Choroid plexus epithelial cell (primary cell): ENCODE data around the gene PTPN14.
"Not testable (repeated sequence)": the region's sequence is repeated elsewhere in the genome, so short reads cannot be mapped to it uniquely, and the experiment has no call there.

Experiments
- DNase-seq: peaks from one replicate; pipeline ENCODE4 v3.0.0-alpha.2; 2010; ENCODE audit warnings: low read depth
- H3K4me3 ChIP-seq: 2 replicates; pipeline ENCODE4 v1.5.1; 2011; ENCODE audit warnings: low read depth, mild to moderate bottlenecking, control low read depth, low read length, moderate library complexity
- CTCF ChIP-seq: conservative IDR thresholded peaks from 2 replicates; pipeline ENCODE4 v1.5.1; 2011; ENCODE audit warnings: low read depth, mild to moderate bottlenecking, control low read depth, inconsistent platforms, low read length, moderate library complexity

The PTPN14 gene

GRCh38 chr1:214584805-214585766, 33.7 kb upstream of the PTPN14 start:
- TF ChIP-seq CTCF = peak; percentile 77
- DNase-seq = peak; percentile 81
- H3K4me3 ChIP-seq = no peak overlapping the region

- no peak for DNase-seq
- H3K4me3 ChIP-seq = no peak overlapping the region
- no peak for TF ChIP-seq CTCF
Measured at GRCh38 chr1:214583824-214584554, 32.6 kb upstream of the PTPN14 start.

GRCh38 chr1:214583113-214583512, 31.7 kb upstream of the PTPN14 start:
- DNase-seq = no peak
- TF ChIP-seq CTCF = no peak
- H3K4me3 ChIP-seq = no peak overlapping the region

GRCh38 chr1:214582289-214582891, 31.0 kb upstream of the PTPN14 start:
- no peak overlapping the region for H3K4me3 ChIP-seq
- DNase-seq = no peak
- TF ChIP-seq CTCF = no peak

GRCh38 chr1:214581785-214582184, 30.4 kb upstream of the PTPN14 start:
- peak; percentile 61 for DNase-seq
- H3K4me3 ChIP-seq = no peak overlapping the region
- TF ChIP-seq CTCF = no peak

- no peak for TF ChIP-seq CTCF
- no peak overlapping the region for H3K4me3 ChIP-seq
- no peak for DNase-seq
Measured at GRCh38 chr1:214579183-214579582, 27.8 kb upstream of the PTPN14 start.

GRCh38 chr1:214576120-214576519, 24.7 kb upstream of the PTPN14 start:
- DNase-seq, H3K4me3 ChIP-seq: not testable (repeated sequence)
